K562 (cell line): Measurements from ENCODE around the gene SATB1. TPM values are rescaled to one million over a fixed set of nuclear protein-coding genes. Genes with fewer than 3 reads are reported as not detected.

Source experiments
- ATAC-seq: fragments of 200-7000 bp; cut with Tn5 transposase; 3 replicates; pipeline ENCODE4 v1.9.1; 2020; ENCODE audit warnings: moderate library complexity
- BruUV-seq: library from RNA; stranded (reverse); fragments of 400-500 nt; replicated peaks from 2 replicates; lab custom pipeline; 2021; lab: Mats Ljungman, UMichigan
- CTCF ChIA-PET: fragments of 300-600 bp; formaldehyde crosslinking; extraction: SDS; loops from one replicate; lab custom pipeline; 2021; ENCODE audit warnings: low intra/inter-chr PET ratio; lab: Yijun Ruan, JAX
- POLR2A ChIA-PET: fragments of 300-600, 350-650 bp; sonication (Branson Sonifier 250); formaldehyde crosslinking; extraction: SDS; loops from one replicate; lab custom pipeline; 2021; ENCODE audit warnings: antibody characterized with exemption, inconsistent platforms; lab: Yijun Ruan, JAX
- DNase-seq, 4 experiments: peaks; one replicate each; pipeline versions ENCODE4 v3.0.0 to v3.0.0-alpha.2; 2011 to 2018; ENCODE audit warnings: low spot score in 3 of 4, mixed read lengths in 3 of 4; ENCODE audit errors: extremely low read depth in 1 of 4
- FAIRE-seq: peaks from 2 replicates; lab custom pipeline; 2011; peaks lifted over from hg19 to GRCh38; lab: Jason Lieb, UNC
- H2AFZ ChIP-seq: 2 replicates; pipeline ENCODE4 v1.6.0; 2011; ENCODE audit warnings: low read depth, low read length, control low read depth, inconsistent platforms
- H3K27ac ChIP-seq: fragments of 200-600 bp; 3 replicates; pipeline ENCODE4 v1.8.0; 2011; ENCODE audit warnings: low read depth, mild to moderate bottlenecking, control low read depth, inconsistent platforms, low read length, moderate library complexity, mixed read lengths; ENCODE audit errors: extremely low read depth
- H3K27me3 ChIP-seq, 2 experiments: fragments of 300-600 bp in 1 of 2; 2 replicates in 1 of 2; 3 replicates in 1 of 2; pipeline versions ENCODE4 v1.6.0 to v1.8.0; 2011; ENCODE audit warnings: inconsistent platforms in 2 of 2, low read length in 2 of 2, mild to moderate bottlenecking in 1 of 2, mixed read lengths in 1 of 2, moderate library complexity in 1 of 2; ENCODE audit not compliant: control insufficient read depth in 2 of 2, insufficient read depth in 2 of 2
- H3K36me3 ChIP-seq: fragments of 300-600 bp; 3 replicates; pipeline ENCODE4 v1.8.0; 2011; ENCODE audit warnings: mild to moderate bottlenecking, low read length, inconsistent platforms; ENCODE audit not compliant: control insufficient read depth, insufficient read depth
- H3K4me1 ChIP-seq, 2 experiments: fragments of 200-600 bp in 1 of 2; replicated peaks in 1 of 2; 2 replicates in 1 of 2; 3 replicates in 1 of 2; pipeline versions ENCODE4 v1.5.1 to v1.8.0; 2011; ENCODE audit warnings: inconsistent platforms in 2 of 2, low read length in 2 of 2, mild to moderate bottlenecking in 1 of 2, mixed read lengths in 1 of 2, moderate library complexity in 1 of 2; ENCODE audit not compliant: control insufficient read depth in 2 of 2, insufficient read depth in 2 of 2
- H3K4me2 ChIP-seq: 2 replicates; pipeline ENCODE4 v1.6.1; 2011; ENCODE audit warnings: low read length, control low read depth, inconsistent platforms, mixed read lengths; ENCODE audit not compliant: insufficient read depth
- H3K4me3 ChIP-seq: fragments of 200-600 bp; sonication (generic), shearing (Covaris generic); 2 replicates; pipeline ENCODE4 v1.5.1; 2016; ENCODE audit warnings: control low read depth, inconsistent platforms
- H3K79me2 ChIP-seq: fragments of 200-600 bp; 3 replicates; pipeline ENCODE4 v1.8.0; 2011; ENCODE audit warnings: low read length, inconsistent platforms; ENCODE audit not compliant: control insufficient read depth, insufficient read depth
- H3K9ac ChIP-seq, 2 experiments: 2 replicates each; pipeline versions ENCODE4 v1.6.0 to v1.6.1; 2011; ENCODE audit warnings: low read depth in 2 of 2, low read length in 2 of 2, control low read depth in 1 of 2, inconsistent platforms in 1 of 2, mild to moderate bottlenecking in 1 of 2, mixed read lengths in 1 of 2; ENCODE audit not compliant: insufficient read depth in 1 of 2
- H3K9me1 ChIP-seq: one replicate; pipeline ENCODE4 v1.6.0; 2011; ENCODE audit warnings: inconsistent platforms, mild to moderate bottlenecking, low read length, moderate library complexity; ENCODE audit not compliant: control insufficient read depth, insufficient read depth
- H3K9me3 ChIP-seq: replicated peaks from 2 replicates; pipeline ENCODE4 v1.5.1; 2011; ENCODE audit warnings: low read depth, low read length, inconsistent platforms; ENCODE audit not compliant: control insufficient read depth, insufficient read depth
- H4K20me1 ChIP-seq: replicated peaks from 2 replicates; pipeline ENCODE4 v1.6.1; 2011; ENCODE audit warnings: low read length, inconsistent platforms, mixed read lengths; ENCODE audit not compliant: control insufficient read depth, insufficient read depth
- BRCA1 ChIP-seq, 2 experiments: fragments of 450-650 bp in 1 of 2; sonication (generic) in 1 of 2; formaldehyde crosslinking in 1 of 2; IDR thresholded peaks; 2 replicates each; pipeline versions ENCODE4 v1.5.0 to v1.6.1; 2017 to 2020; ENCODE audit warnings: mild to moderate bottlenecking in 1 of 2, missing genetic modification reagents in 1 of 2
- CREB1 ChIP-seq, 2 experiments: sonication (generic) in 1 of 2; formaldehyde crosslinking in 1 of 2; IDR thresholded peaks; 2 replicates each; pipeline versions ENCODE4 v1.6.1 to v1.8.0; 2012 to 2022; ENCODE audit warnings: inconsistent platforms in 1 of 2, mild to moderate bottlenecking in 1 of 2, missing genetic modification reagents in 1 of 2, moderate library complexity in 1 of 2
- FOXA1 ChIP-seq: fragments of 450-650 bp; IDR thresholded peaks from 2 replicates; pipeline ENCODE4 v1.6.1; 2016; ENCODE audit warnings: mild to moderate bottlenecking, borderline replicate concordance
- KAT2B ChIP-seq: IDR thresholded peaks from one replicate; pipeline ENCODE4 v1.6.1; 2012; ENCODE audit warnings: low read depth, mild to moderate bottlenecking, control low read depth, inconsistent platforms, low read length, moderate library complexity
- NR2C1 ChIP-seq, 2 experiments: fragments of 450-650 bp; IDR thresholded peaks; 2 replicates each; pipeline ENCODE4 v1.6.1; 2017; ENCODE audit warnings: mild to moderate bottlenecking in 2 of 2, antibody characterized with exemption in 1 of 2, inconsistent platforms in 1 of 2, missing compliant biosample characterization in 1 of 2, missing genetic modification characterization in 1 of 2
- SMC3 ChIP-seq: conservative IDR thresholded peaks from 2 replicates; pipeline ENCODE4 v1.6.1; 2011; ENCODE audit warnings: low read depth, low read length, improper control_type of control experiment; ENCODE audit not compliant: insufficient read depth
- TCF7L2 ChIP-seq: fragments of 150-350 bp; IDR thresholded peaks from 2 replicates; pipeline ENCODE4 v1.6.1; 2016; ENCODE audit warnings: low read depth, mild to moderate bottlenecking, low read length, moderate library complexity
- ZNF217 ChIP-seq: sonication (generic); formaldehyde crosslinking; IDR thresholded peaks from 2 replicates; pipeline ENCODE4 v1.8.0; 2022; ENCODE audit warnings: mild to moderate bottlenecking, missing genetic modification reagents
- ZNF436 ChIP-seq: fragments of 250-450, 450-650 bp; sonication (Bioruptor Pico); formaldehyde crosslinking; IDR thresholded peaks from 2 replicates; pipeline ENCODE4 v1.7.0; 2020; ENCODE audit warnings: mild to moderate bottlenecking
- WGBS: fragments of 100-300 bp; shearing (Covaris generic); methylation state at CpG from one replicate; pipeline ENCODE4 v1.1.6; 2016; ENCODE audit warnings: low coverage, mixed read lengths; ENCODE audit not compliant: insufficient coverage; ENCODE audit errors: missing lambda C conversion rate; 5-methylcytosine and 5-hydroxymethylcytosine counted together
- in situ Hi-C: fragments of 300-500 bp; cut with MboI; formaldehyde crosslinking; loops from 4 replicates; pipeline ENCODE4 v1.15.0; 2018; ENCODE audit warnings: inconsistent platforms, mixed read lengths
- intact Hi-C: fragments of 100-400 bp; cut with micrococcal nuclease; formaldehyde crosslinking; loops from 2 replicates; pipeline ENCODE4 v1.14.2; 2022
- polyA plus RNA-seq, 8 experiments: library from polyadenylated mRNA; depleted of rRNA in 4 of 8; stranded (reverse) in 5 of 8; unstranded in 3 of 8; fragments of >200 nt; fragmentation: Nextera tagmentation in 2 of 8; fragmentation: Illumina TruSeq in 1 of 8; extraction: Ambion mirVana in 2 of 8; extraction: Trizol in 1 of 8; gene quantifications; 2 replicates each; pipeline versions ENCODE4 v1.2.1 to v1.2.3, GENCODE V29; 2011 to 2014; ENCODE audit warnings: inconsistent platforms in 1 of 8, missing spikeins in 1 of 8
- total RNA-seq, 7 experiments: library from RNA; depleted of rRNA in 6 of 7; stranded (reverse); fragments of >200 nt in 6 of 7; fragmentation: Illumina TruSeq in 2 of 7; extraction: Trizol in 2 of 7; gene quantifications; 2 replicates each; pipeline versions ENCODE4 v1.2.1 to v1.2.3, GENCODE V29; 2011 to 2021; ENCODE audit warnings: low replicate concordance in 1 of 7
- TF ChIP-seq, protein P1 (sequence below): fragments of 200-800 bp; sonication (Bioruptor generic); IDR thresholded peaks from 2 replicates; pipeline ENCODE4 v1.6.1; 2016; ENCODE audit warnings: missing genetic modification characterization, missing compliant biosample characterization
- TF ChIP-seq, protein P2 (sequence below): IDR thresholded peaks from 3 replicates; pipeline ENCODE4 v1.6.1; 2011; ENCODE audit warnings: borderline replicate concordance, mild to moderate bottlenecking, moderate library complexity; ENCODE audit not compliant: insufficient read length; ENCODE audit errors: extremely low read depth

Gene SATB1
- total and polyA plus RNA-seq, 9 of the 15 experiments (the other 6 are each of a cell fraction or from before 2014, with no cell fraction given) = 0.03 to 2.5 (median 0.15) TPM; not detected in 1

DNA sequence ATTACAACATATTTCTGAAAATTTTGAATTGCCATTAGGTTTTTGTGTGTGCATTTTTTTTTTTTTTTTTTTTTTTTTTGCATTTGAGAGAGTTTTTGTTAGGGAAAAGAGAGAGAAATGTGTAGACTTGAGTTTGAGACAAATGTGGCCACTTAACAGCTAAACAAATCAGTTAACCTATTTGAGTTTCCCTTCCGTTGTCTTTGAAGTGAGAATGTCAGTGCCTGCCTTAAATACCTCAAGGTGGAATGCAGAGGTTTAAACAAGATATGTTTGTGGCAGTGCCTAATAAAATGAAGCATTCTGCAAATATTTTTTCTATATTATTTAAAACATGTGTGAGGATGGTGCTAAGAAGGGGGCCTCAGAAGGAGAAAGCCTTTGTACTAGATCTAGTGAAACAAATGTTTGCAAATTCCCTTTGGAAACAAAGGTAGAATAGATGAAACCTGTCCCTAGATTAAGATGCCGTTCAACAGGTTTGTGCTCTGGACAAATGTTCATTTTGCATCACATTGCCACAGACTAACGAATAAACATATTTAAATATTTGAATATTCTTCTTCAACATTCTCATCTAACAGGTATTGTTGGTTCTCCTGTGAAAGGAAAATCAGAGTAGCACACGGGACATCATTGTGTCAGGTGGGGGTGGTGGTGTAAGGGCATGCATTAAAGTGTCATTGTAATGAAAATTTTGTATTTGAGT, 80.7 kb downstream of the SATB1 start (continued):
- TF ChIP-seq, protein P1, sequence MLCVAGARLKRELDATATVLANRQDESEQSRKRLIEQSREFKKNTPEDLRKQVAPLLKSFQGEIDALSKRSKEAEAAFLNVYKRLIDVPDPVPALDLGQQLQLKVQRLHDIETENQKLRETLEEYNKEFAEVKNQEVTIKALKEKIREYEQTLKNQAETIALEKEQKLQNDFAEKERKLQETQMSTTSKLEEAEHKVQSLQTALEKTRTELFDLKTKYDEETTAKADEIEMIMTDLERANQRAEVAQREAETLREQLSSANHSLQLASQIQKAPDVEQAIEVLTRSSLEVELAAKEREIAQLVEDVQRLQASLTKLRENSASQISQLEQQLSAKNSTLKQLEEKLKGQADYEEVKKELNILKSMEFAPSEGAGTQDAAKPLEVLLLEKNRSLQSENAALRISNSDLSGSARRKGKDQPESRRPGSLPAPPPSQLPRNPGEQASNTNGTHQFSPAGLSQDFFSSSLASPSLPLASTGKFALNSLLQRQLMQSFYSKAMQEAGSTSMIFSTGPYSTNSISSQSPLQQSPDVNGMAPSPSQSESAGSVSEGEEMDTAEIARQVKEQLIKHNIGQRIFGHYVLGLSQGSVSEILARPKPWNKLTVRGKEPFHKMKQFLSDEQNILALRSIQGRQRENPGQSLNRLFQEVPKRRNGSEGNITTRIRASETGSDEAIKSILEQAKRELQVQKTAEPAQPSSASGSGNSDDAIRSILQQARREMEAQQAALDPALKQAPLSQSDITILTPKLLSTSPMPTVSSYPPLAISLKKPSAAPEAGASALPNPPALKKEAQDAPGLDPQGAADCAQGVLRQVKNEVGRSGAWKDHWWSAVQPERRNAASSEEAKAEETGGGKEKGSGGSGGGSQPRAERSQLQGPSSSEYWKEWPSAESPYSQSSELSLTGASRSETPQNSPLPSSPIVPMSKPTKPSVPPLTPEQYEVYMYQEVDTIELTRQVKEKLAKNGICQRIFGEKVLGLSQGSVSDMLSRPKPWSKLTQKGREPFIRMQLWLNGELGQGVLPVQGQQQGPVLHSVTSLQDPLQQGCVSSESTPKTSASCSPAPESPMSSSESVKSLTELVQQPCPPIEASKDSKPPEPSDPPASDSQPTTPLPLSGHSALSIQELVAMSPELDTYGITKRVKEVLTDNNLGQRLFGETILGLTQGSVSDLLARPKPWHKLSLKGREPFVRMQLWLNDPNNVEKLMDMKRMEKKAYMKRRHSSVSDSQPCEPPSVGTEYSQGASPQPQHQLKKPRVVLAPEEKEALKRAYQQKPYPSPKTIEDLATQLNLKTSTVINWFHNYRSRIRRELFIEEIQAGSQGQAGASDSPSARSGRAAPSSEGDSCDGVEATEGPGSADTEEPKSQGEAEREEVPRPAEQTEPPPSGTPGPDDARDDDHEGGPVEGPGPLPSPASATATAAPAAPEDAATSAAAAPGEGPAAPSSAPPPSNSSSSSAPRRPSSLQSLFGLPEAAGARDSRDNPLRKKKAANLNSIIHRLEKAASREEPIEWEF (CRISPR knock-in tag) = no peak

DNA sequence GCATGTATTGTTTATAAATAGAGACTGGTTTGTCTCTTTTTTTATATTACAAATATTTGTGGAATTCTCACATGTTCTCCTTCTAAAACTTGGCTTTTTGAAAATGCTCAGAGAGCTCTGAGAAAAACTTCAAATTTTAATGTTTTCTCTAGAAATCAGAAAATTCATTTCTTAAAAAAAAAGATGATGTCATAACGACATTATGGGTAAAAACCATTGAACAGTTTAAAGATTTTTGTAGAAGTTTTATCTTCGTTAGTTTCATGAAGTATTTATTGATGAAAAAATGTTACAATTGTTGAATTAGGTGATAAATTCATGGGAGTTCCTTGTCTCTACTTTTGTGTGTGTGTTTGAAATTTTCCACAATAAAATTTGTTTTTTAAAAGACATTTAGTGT, 81.3 kb downstream of the SATB1 start:
- Histone ChIP-seq H3K9me1 (no peaks in the 10 kb centered on the region), H3K27ac (no peak overlapping the region), H4K20me1 (no peaks in the 10 kb centered on the region), H3K27me3 (no peaks in the 10 kb centered on the region), H3K9me3 (no peaks in the 10 kb centered on the region), H3K4me1 (no peaks in the 10 kb centered on the region), H3K79me2 (no peaks in the 10 kb centered on the region), H3K4me2 (no peak overlapping the region), H3K4me3 (no peak overlapping the region), H3K36me3 (no peaks in the 10 kb centered on the region), H2AFZ (no peak overlapping the region), H3K9ac (no peak overlapping the region)
- ATAC-seq (no peak), FAIRE-seq (no peak), DNase-seq (no peak)
- no peak for TF ChIP-seq NR2C1 (IDR thresholded peaks at IDR 0.05)
- no peak for TF ChIP-seq NR2C1 (tag; IDR thresholded peaks at IDR 0.05)
- TF ChIP-seq KAT2B = no peak
- no peak for TF ChIP-seq ZNF217 (CRISPR knock-in tag)
- no peak for TF ChIP-seq FOXA1
- TF ChIP-seq, protein P2, sequence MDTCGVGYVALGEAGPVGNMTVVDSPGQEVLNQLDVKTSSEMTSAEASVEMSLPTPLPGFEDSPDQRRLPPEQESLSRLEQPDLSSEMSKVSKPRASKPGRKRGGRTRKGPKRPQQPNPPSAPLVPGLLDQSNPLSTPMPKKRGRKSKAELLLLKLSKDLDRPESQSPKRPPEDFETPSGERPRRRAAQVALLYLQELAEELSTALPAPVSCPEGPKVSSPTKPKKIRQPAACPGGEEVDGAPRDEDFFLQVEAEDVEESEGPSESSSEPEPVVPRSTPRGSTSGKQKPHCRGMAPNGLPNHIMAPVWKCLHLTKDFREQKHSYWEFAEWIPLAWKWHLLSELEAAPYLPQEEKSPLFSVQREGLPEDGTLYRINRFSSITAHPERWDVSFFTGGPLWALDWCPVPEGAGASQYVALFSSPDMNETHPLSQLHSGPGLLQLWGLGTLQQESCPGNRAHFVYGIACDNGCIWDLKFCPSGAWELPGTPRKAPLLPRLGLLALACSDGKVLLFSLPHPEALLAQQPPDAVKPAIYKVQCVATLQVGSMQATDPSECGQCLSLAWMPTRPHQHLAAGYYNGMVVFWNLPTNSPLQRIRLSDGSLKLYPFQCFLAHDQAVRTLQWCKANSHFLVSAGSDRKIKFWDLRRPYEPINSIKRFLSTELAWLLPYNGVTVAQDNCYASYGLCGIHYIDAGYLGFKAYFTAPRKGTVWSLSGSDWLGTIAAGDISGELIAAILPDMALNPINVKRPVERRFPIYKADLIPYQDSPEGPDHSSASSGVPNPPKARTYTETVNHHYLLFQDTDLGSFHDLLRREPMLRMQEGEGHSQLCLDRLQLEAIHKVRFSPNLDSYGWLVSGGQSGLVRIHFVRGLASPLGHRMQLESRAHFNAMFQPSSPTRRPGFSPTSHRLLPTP = no peak
- TF ChIP-seq ZNF436 (CRISPR knock-in tag) = no peak
- no peak for TF ChIP-seq SMC3
- TF ChIP-seq BRCA1 (IDR thresholded peaks at IDR 0.05) = no peak
- no peak for TF ChIP-seq BRCA1 (CRISPR knock-in tag; IDR thresholded peaks at IDR 0.05)
- no peak for TF ChIP-seq CREB1 (IDR thresholded peaks at IDR 0.05)
- no peak for TF ChIP-seq CREB1 (CRISPR knock-in tag; IDR thresholded peaks at IDR 0.05)
- TF ChIP-seq TCF7L2 = no peak
- in situ Hi-C loops (no loop called here), intact Hi-C loops (no loop called here)
- WGBS = 0% methylated on average over 2 of the region's 2 CpGs
- BruUV-seq = no TSS peak
- ChIA-PET POLR2A (no interaction called here), CTCF (no interaction called here)
